DOHH2 (cell line): ENCODE measurements around the gene CBX6.

ENCODE experiments used
- CTCF ChIP-seq: fragments of 200-600 bp; sonication (generic); IDR thresholded peaks from one replicate; pipeline ENCODE4 v1.5.1; 2014; ENCODE audit warnings: antibody characterized with exemption, mild to moderate bottlenecking, low read depth, low read length; ENCODE audit not compliant: poor library complexity, severe bottlenecking
- EZH2phosphoT487 ChIP-seq: fragments of 200-600 bp; sonication (generic); IDR thresholded peaks from 2 replicates; pipeline ENCODE4 v1.6.1; 2017; ENCODE audit warnings: borderline replicate concordance, mild to moderate bottlenecking, antibody characterized with exemption, low read length, moderate library complexity, mixed read lengths

GRCh38 chr22:38824585-38824984 is 47.4 kb downstream of the CBX6 start:
- TF ChIP-seq CTCF = peak; percentile 30
- TF ChIP-seq EZH2phosphoT487 = no peak
